HG03520 (cell line): ENCODE measurements around the gene AP2M1.
"Not testable (repeated sequence)": the region's sequence is repeated elsewhere in the genome, so short reads cannot be mapped to it uniquely, and the experiment has no call there.

Source experiments
- ATAC-seq: cut with Tn5 transposase; IDR thresholded peaks from one replicate; pipeline ENCODE4 v1.9.1; 2021; ENCODE audit warnings: mild to moderate bottlenecking, moderate library complexity; ENCODE audit not compliant: unreplicated experiment

The AP2M1 gene

DNA sequence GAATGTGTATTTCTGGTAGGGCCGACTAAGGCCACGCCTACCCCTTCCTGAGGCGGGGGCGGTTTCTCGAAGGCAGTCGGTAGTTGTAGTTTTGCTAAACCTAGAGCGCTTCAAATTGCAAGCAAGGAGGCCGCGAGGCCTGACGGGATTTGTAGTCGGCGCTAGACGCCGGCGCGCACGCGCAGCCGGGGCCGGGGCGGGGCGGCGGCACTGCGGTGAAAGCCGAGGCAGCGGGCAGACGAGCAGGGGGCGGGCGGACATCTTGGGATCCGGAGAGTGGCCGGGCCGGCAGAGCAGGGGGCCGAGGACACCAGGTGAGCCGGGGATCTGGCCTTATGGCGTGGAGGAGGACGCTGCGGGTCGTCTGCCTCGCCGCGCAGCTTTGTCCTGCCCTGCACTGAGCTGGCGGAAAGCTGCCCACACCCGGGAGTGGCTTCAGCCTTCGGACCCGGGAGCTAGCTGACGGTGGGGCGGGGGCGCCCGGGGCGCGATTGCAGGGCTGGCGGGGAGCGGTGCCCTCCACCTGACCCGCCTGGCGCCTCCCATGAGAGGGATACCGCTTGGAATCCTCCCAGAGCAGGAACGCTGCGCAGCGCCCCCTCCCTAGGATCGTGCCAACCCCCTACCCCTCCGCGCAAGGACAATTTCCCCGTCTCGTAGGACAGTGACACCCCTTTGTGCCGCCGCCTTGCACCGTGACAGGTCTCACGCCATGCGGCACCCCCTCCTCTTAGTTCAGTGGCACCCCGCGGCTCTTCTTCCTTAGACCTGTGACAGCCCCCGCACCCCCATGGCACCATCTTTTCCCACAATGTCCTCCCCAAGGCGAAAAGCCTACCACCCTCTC lies at the start of gene AP2M1:
Gene AP2M1, plus strand, starts transcription at position 210 of the 847 bp plus-strand sequence. CDS start 2,139 bp downstream, outside the sequence.
- peak; percentile 94 for ATAC-seq

GRCh38 chr3:184126006-184126405 lies 48.6 kb upstream of the AP2M1 start:
- no peak for ATAC-seq

DNA sequence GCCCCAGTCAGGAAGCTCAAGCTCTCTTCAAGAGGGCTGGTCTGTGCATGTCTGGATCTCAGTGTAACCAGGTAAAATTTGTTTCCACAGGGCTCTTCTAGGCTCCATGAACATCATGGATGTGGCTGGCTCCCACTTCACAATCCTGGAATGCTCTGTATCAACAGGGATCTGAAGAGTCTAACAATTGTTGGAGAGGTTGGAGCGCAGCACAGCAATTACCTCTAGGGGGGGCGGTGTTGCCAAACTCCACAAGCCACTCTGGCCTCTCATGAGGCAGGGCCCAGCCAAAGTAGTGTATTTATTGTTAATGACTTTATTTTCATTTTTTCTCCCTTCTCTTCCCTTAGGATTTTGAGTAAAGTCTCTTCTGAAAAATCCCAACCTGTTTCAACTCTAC lies 45.6 kb upstream of the AP2M1 start:
- no peak for ATAC-seq

- no peak for ATAC-seq
Observed at GRCh38 chr3:184132945-184133344, 41.7 kb upstream of the AP2M1 start.

DNA sequence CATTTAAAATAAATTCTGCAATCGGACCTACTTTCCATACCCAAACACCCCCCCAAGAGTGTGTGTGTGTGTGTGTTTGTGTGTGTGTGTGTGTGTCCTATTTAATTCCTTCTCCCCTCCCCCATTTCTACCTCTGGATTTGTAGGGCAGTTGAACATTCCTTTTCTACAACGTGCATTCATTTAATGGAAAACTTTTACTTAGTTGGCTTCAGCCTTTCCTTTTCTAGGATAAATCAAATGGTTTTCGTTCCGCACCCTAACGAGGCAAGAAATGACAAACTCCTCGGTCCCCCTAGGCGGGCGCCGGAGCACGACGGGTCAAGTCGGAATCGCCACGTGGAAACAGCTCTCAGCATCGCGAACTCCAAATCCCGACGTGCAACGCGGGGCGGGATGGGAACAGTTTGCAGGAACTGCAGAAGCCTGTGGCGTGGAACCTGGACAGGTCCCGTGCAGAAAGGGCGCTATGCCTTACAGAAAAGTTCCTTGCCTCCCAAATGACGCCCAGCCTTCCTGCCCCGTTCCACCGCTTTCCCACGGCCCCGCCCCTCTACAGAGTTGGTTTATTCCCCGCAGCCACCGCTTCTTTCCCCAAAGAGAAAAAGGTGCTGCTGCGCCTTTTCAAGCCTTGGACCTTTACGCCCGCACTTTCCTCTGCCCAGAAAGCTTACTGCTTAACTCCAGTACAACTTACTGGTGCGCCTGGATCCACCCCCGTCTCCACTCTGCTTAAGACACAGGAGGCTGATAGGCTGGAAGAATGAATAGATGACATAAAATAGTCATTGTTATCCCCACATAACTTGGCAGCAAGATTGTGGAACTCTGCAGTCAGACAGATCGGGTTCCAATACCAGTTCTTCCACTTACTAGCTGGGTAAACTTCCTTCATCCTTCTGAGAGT lies 40.6 kb upstream of the AP2M1 start:
- no peak for ATAC-seq

- ATAC-seq: no peak
Observed at GRCh38 chr3:184134746-184135148, 39.9 kb upstream of the AP2M1 start.

- ATAC-seq: peak; percentile 89
Observed at GRCh38 chr3:184135149-184135910, 39.3 kb upstream of the AP2M1 start, which contains the start of gene EIF2B5. Gene EIF2B5, plus strand, starts transcription at chr3:184135358. Its CDS starts 28 bp downstream, at chr3:184135386.

DNA sequence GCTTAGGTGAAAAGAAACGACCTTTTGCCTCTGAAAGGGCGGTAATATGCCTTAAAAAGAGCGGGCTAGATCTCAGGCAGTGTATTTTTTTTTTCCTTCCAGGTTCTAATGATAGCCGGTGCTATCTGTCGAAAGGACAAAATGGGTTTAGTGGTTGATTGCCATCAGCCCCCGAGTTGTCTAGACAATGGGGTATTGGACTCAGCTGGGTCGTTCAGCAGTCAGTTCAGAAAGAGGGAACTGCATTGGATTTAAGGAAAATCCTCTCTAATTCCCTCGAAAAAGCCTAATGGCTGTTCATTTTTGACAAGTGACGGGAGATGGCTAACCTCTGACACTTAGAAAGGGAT lies 38.8 kb upstream of the AP2M1 start:
- ATAC-seq: no peak

DNA sequence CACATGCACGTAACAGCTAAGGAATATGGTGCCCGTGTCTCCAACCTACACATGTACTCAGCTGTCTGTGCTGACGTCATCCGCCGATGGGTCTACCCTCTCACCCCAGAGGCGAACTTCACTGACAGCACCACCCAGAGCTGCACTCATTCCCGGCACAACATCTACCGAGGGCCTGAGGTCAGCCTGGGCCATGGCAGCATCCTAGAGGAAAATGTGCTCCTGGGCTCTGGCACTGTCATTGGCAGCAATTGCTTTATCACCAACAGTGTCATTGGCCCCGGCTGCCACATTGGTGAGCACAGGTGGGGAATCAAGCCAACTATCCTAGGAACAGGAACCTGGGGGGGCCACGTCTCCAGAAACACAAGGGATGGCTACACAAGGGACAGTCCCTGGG lies 34.2 kb upstream of the AP2M1 start:
- ATAC-seq: no peak

- no peak for ATAC-seq
Observed at GRCh38 chr3:184142199-184142598, 32.5 kb upstream of the AP2M1 start.

- ATAC-seq: no peak
Observed at GRCh38 chr3:184143327-184143726, 31.3 kb upstream of the AP2M1 start.

- ATAC-seq: no peak
Observed at GRCh38 chr3:184144505-184144904, 30.1 kb upstream of the AP2M1 start.

- no peak for ATAC-seq
Observed at GRCh38 chr3:184145111-184145524, 29.5 kb upstream of the AP2M1 start.

DNA sequence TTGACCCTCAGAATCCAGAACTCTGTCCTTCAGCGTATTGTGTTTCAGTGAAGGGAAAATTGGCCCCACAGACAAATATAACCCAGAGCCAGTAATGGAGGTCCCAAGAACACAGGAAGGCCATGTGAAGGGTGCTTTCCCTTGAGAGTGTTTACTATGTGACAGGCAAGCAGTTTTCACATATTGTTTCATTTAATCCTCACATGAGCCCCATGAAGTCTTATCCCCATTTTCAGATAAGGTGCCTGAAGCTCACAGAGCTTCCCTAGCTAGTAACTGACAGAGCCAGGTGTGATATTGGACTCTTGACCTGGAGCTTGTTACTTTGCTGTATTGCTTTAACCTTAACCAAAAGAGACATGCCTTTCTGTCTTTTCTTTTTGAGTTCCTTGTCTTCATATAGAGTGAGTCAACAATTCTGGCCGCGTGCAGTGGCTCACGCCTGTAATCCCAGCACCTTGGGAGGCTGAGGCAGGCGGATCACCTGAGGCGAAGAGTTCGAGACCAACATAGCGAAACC lies 28.8 kb upstream of the AP2M1 start:
- no peak for ATAC-seq

DNA sequence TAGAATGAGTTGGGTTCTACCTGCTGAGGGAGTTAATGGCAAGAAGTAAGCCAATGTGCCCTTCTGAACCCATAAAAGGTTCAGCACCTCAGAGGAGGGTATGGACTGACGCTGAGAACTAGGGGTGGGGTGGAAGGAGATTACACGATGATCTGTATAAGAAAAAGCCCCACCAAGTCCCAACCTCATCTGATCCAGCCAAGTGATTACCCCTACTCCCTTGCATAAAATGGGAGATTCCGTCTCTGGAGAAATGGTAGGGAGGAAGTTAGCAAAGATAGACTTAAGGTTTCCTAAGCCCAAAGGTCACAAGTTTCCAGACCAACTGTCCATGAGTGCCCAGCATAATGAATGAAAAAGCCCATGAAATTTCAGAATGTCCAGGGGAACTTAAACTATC lies 26.6 kb upstream of the AP2M1 start:
- no peak for ATAC-seq

- ATAC-seq: no peak
Observed at GRCh38 chr3:184149123-184149522, 25.5 kb upstream of the AP2M1 start.

GRCh38 chr3:184149770-184150169 lies 24.9 kb upstream of the AP2M1 start:
- ATAC-seq: not testable (repeated sequence)

DNA sequence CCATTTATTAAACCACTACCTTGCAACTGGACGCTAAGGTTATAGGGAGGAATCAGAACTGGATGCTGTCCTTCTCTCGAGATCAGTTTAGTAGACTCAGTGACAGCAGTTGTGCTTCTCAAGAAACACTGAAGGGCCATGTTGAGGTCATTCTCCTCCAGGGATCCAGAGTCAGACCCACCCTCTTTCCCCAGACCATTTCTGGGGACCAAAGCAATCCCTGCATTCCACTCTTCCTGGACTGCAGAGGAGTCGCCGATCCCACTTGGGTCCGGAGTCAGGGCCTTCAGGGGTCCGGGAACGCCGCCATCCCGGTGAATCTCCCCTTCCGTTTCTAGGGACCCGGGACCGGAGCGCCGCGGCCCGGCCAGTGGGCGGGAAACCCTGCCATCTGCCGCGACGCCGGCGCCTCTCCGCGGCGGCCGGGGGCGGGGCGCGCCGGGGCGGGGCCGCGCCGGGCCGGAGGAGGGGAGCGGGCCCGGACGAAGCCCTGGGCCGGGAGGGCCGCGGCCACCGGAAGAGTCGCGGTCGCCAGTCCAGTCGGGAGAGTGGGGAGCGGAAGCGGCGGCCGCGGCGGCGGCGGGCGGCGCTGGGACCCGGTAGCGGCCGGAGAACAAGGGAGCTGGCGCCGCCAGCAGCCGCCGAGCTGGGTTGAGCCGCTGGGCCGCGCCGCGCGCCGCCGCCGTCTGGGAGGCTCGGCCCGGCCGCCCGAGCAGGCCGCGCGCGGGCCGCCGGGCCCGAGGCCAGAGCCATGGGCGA lies 19.6 kb upstream of the AP2M1 start, which contains the start of gene DVL3:
Gene DVL3, plus strand, starts transcription at position 493 of the 759 bp plus-strand sequence. Its CDS starts 259 bp downstream, at position 752.
- ATAC-seq: peak; percentile 67

DNA sequence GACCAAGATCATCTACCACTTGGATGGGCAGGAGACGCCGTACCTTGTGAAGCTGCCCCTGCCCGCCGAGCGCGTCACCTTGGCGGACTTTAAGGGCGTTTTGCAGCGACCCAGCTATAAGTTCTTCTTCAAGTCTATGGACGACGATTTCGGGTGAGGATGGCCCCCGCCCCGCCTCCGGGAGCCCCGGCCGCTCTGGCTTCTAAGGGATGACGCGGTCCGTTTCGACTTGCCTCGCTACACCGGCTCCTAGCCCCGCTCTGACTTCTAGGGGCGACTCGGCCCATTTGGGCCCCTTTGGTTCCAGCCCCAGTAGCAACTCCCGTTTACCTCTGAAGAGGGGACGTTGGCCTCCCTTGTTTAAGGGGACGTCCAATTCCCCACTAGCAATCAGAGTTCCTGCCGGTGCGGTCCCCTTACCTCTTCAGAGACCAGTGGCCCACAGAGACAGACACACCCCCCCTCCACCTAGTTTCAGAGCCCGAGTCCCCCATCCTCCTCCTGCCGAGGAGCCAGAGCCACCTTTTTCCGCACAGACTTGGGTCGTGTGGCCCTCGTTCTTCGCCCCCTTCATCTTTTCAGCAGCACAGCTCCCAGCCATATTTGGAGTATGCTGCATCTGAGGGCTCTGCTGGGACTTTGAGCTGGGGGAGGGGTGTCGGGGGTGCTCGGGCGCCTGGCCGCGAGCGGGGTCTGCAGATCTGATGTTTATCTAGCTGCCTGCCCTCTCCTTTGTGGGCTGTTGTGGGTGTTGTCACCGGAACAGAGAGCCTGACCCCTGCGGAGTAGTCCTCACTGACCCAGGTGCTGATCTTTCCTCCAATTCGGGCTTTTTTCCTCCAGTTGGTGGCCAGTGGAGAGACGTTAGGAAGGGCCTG lies 18.8 kb upstream of the AP2M1 start:
- ATAC-seq: peak; percentile 33
